Muscle of leg (tissue), 11 donors: Measurements from ENCODE around the gene MCCC2. TPM values are rescaled to one million over a fixed set of nuclear protein-coding genes. Genes with fewer than 3 reads are reported as not detected.
"Not testable (repeated sequence)": the region's sequence is repeated elsewhere in the genome, so short reads cannot be mapped to it uniquely, and the experiment has no call there.

Experiments
- DNase-seq: peaks from one replicate; pipeline ENCODE4 v3.0.0; 2013
- H3K27ac ChIP-seq: one replicate; pipeline ENCODE4 v1.5.1; 2013; ENCODE audit warnings: mild to moderate bottlenecking, low read length, control low read depth
- H3K27me3 ChIP-seq: one replicate; pipeline ENCODE4 v1.6.1; 2013; ENCODE audit warnings: low read length; ENCODE audit not compliant: control insufficient read depth, insufficient read depth
- H3K36me3 ChIP-seq: one replicate; pipeline ENCODE4 v1.6.1; 2013; ENCODE audit warnings: low read length; ENCODE audit not compliant: control insufficient read depth, insufficient read depth
- H3K4me1 ChIP-seq: one replicate; pipeline ENCODE4 v1.6.1; 2013; ENCODE audit warnings: low read length; ENCODE audit not compliant: control insufficient read depth, insufficient read depth
- H3K4me3 ChIP-seq: one replicate; pipeline ENCODE4 v1.5.1; 2013; ENCODE audit warnings: low read length, control low read depth
- H3K9me3 ChIP-seq: replicated peaks from 2 replicates; pipeline ENCODE4 v1.6.1; 2013; ENCODE audit warnings: low read depth, low read length; ENCODE audit not compliant: control insufficient read depth
- WGBS: methylation state at CpG from one replicate; pipeline ENCODE4 v1.1.5; 2013; ENCODE audit warnings: missing lambda C conversion rate; ENCODE audit not compliant: insufficient coverage; 5-methylcytosine and 5-hydroxymethylcytosine counted together
- polyA plus RNA-seq, 8 donors: library from polyadenylated mRNA; unstranded; fragments of 120-200 nt; gene quantifications; one replicate each; pipeline versions ENCODE4 v1.2.1 to v1.2.3, GENCODE V29; 2013; ENCODE audit warnings: inconsistent platforms in 1 of 8, low replicate concordance in 1 of 8; ENCODE audit not compliant: insufficient read length in 8 of 8, insufficient read depth in 1 of 8
- total RNA-seq: library from RNA; stranded (reverse); fragments of 120-200 nt; gene quantifications from one replicate; pipeline ENCODE4 v1.2.4, GENCODE V29; 2013

Gene MCCC2
- total and polyA plus RNA-seq, 9 donors, result 12.0 to 21.5 (median 15.6) TPM

DNA sequence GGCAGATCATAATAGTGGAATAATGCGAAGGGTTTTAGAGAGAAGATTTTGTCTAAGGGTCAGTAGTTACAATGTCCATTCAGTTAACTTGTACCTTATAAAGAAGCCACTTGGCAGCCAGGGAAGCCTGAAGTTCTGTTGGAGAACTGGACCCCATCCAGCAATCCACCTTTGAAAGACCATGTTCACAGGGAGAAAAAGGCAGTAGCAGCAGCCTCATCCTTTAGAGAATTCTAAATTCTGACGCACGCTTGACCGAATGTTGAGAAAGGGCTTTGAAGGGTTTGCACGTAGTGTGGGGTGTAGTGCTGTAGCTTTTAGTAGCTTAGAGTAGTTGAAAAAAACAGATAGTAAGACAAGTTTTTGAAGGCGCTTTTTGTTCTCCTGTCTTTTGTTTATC is 42.8 kb downstream of the MCCC2 start:
- H3K4me3 ChIP-seq, result no peak overlapping the region
- no peak overlapping the region for H3K27ac ChIP-seq
- no peaks in the 10 kb centered on the region for H3K9me3 ChIP-seq
- no peak for DNase-seq
- WGBS, result 33% methylated on average over 1 of the region's 6 CpGs
- no peaks in the 10 kb centered on the region for H3K27me3 ChIP-seq
- H3K36me3 ChIP-seq, result peaks cover 10% of the 10 kb centered on the region
- H3K4me1 ChIP-seq, result no peaks in the 10 kb centered on the region

DNA sequence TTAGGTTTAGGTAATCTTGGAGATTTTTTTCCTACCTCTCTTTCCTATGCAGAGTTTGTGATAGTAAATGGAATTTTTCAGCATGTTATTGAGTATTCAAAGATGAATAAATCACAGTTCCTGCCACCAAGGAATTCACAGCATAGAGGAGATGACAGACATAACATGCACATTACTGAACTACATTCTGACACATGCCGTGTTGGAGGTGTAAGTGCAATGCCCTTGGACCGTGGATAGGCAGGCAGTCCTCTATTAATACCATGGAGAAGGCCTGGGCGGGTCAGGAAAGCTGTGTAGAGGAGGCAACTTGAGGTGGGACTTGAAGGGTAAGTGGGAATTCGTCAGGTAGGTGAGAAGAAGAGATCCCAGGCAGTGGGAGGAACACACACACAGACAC is 43.9 kb downstream of the MCCC2 start:
- no CpG with 5 or more reads among the region's 4 CpGs for WGBS
- no peak overlapping the region for H3K4me3 ChIP-seq
- H3K36me3 ChIP-seq, result peaks cover 10% of the 10 kb centered on the region
- no peaks in the 10 kb centered on the region for H3K4me1 ChIP-seq
- no peak overlapping the region for H3K27ac ChIP-seq
- H3K27me3 ChIP-seq, result no peaks in the 10 kb centered on the region
- no peak for DNase-seq
- no peaks in the 10 kb centered on the region for H3K9me3 ChIP-seq

DNA sequence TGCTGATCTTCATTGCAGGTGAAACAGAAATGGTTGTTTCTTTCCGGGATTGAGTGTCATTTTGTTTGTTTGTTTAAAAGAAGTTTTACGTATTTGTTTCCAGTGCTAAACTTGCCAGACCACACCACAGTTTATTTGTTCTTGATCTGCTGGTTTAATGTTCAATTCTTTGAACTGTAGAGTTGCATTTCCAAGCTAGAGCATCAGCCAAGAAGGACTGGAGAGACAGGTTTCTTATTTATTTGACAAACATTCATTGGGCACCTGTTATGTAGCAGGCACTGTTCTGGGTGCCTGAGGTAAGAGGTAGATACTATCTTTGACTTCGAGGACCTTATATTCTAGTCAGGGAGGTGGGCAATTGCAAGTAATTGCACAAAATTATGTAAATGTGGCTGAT is 45.0 kb downstream of the MCCC2 start:
- no peaks in the 10 kb centered on the region for H3K27me3 ChIP-seq
- H3K27ac ChIP-seq, result no peak overlapping the region
- H3K36me3 ChIP-seq, result peaks cover 12% of the 10 kb centered on the region
- DNase-seq, result no peak
- WGBS, result 60% methylated on average over 1 of the region's 3 CpGs
- H3K9me3 ChIP-seq, result no peaks in the 10 kb centered on the region
- no peak overlapping the region for H3K4me3 ChIP-seq
- no peaks in the 10 kb centered on the region for H3K4me1 ChIP-seq

DNA sequence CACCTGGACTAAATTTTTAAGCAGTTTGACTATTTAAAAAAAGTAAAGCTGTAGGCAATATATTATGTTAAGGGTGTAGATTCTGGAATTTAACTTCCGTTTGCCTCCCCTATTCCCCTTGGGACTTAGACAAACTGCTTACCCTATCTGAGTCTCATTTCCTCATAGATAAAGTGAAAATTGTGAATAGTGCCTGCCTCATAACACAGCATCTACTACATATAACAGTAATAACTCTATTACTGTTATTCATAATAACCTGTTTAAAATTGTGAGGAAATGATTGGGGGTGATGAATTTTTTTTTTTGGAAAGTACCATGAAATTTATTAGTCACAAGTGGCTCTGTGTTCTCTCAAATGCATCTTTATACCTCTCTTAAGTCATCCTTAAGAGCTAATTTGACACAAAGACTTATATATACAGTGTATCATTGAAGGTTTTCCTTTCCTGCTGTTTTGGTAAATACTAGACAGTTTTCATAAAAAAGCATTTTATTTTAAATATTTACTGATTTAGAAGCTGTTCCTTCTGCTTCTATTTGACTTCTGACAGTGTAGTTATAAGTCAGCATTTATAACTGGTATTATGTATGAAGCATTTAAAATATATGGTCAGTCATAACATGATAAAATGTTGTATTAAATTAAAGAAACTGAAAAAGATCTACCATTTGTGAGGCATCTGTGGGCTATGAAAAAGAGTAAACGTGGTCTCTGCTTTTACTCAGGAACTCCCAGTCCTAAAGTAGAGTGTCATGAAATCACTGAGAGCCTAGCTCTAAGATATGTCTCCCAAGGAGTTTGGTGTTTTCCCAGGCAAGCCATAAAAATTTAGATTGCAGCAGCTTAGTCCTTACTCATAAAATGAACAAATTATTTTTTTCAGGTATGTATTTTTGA is 46.4 kb downstream of the MCCC2 start:
- H3K9me3 ChIP-seq, result no peaks in the 10 kb centered on the region

DNA sequence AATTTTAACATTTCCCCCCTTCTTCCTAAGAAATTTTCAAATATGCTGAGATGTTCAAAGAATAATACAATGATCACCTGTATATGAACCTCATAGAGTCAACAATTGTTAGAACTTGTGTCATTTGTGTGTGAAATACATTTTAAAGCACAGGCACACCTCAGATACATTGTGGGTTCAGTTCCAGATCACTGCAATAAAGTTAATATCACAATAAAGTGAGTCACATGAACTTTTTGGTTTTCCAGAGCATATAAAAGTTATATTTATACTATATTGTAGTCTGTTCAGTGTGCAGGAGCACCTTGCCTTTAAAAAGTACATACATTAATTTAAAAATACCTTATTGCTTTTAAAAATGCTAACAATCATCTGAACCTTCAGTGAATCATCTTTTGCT is 50.0 kb downstream of the MCCC2 start:
- Histone ChIP-seq H3K27ac (no peak overlapping the region), H3K36me3 (peaks cover 12% of the 10 kb centered on the region), H3K4me3 (no peak overlapping the region), H3K27me3 (no peaks in the 10 kb centered on the region), H3K9me3 (peaks cover 2% of the 10 kb centered on the region), H3K4me1 (no peaks in the 10 kb centered on the region)
- no peak for DNase-seq

More for the DNA sequence above, 46.4 kb downstream of the MCCC2 start:
- Histone ChIP-seq H3K27me3 (no peaks in the 10 kb centered on the region), H3K27ac (no peak overlapping the region), H3K4me1 (no peaks in the 10 kb centered on the region), H3K36me3 (peaks cover 12% of the 10 kb centered on the region), H3K4me3 (no peak overlapping the region)
- DNase-seq, result no peak
- WGBS, result no CpG with 5 or more reads among the region's 2 CpGs

DNA sequence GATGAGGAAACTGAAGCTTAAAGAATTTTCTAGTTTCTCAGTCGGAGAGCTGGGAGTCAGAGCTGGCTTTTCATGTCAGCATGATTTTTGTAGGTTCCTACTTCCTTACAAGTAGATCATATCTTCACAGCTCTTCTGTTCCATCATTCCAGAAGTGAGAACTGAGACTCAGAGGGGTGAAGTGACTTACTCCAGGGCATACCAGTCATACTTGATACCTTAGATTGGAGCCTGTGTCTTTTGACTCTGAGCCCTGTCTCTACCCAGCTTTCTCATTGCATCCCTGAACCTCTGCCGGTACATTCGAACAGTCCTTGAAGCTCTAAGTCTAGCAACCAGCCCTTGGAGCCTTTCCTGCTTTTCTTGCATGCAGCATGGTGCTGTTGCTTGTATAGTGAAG is 53.3 kb downstream of the MCCC2 start:
- H3K4me1 ChIP-seq, result no peaks in the 10 kb centered on the region
- H3K9me3 ChIP-seq, result peaks cover 2% of the 10 kb centered on the region
- no peak overlapping the region for H3K4me3 ChIP-seq
- H3K27ac ChIP-seq, result no peak overlapping the region
- DNase-seq, result no peak
- 100% methylated on average over 2 of the region's 3 CpGs for WGBS
- no peaks in the 10 kb centered on the region for H3K27me3 ChIP-seq
- peaks cover 11% of the 10 kb centered on the region for H3K36me3 ChIP-seq

DNA sequence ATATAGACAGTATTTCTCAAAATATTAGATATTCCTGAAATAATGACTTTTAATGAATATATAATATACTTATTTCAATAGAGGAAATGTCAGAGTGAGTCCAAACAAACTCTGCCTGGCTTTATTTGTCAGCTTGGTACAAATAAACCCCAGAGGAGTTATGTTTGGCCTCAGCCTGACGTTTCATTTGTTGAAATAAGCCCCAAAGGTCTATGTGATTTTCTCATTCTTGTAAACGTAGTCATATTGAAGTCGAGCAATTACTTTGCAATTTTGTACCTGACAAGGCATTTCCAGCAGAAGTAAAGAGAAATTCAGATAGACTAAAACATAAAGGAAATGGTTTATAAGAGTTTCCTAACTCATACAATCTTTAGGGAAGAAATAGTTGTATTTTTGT is 57.9 kb downstream of the MCCC2 start:
- Histone ChIP-seq H3K27ac (no peak overlapping the region), H3K4me1 (no peaks in the 10 kb centered on the region), H3K27me3 (no peaks in the 10 kb centered on the region), H3K36me3 (peaks cover 27% of the 10 kb centered on the region), H3K9me3 (no peaks in the 10 kb centered on the region), H3K4me3 (no peak overlapping the region)
- no peak for DNase-seq
- 20% methylated on average over 1 of the region's 3 CpGs for WGBS

DNA sequence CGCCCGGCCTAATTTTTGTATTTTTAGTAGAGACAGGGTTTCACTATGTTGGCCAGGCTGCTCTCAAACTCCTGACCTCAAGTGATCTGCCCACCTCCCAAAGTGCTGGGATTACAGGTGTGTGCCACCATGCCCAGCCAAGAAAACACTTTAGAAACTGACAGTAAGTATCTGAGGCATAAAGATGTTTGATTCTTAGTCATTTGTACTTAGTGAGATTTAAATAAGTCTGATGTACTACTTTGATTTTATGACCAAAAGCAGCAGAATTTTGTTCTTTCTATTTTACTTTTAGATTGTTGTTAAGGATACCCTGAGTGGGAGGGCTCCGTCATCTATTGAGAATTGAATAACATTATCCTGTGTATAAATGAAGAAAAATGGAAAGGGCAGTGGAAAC is 63.8 kb downstream of the MCCC2 start:
- not testable (repeated sequence) for H3K9me3 ChIP-seq, H3K27ac ChIP-seq, H3K4me1 ChIP-seq, H3K4me3 ChIP-seq, DNase-seq, H3K27me3 ChIP-seq
- WGBS, result no CpG with 5 or more reads among the region's 3 CpGs
- peaks cover 32% of the 10 kb centered on the region for H3K36me3 ChIP-seq

DNA sequence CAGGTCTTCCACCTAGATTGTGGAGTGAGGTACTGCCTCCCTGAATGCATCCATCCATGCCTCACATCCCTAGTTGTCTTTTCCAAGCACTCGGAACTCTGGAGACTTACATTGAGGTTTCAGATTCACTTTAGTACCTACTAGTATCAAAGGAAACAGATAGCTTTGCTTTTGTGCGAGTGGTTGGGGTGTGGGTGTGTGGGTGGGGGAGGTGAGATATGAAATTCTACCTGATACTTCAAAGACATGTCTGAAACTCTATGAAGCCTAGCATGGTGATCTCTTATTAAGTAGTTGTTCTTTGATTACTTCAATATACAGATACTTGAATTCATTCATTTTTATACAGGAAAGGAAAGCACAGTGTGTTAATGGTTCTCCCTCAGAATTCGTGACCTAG is 64.4 kb downstream of the MCCC2 start:
- no CpG with 5 or more reads among the region's 3 CpGs for WGBS
- Histone ChIP-seq H3K9me3 (no peaks in the 10 kb centered on the region), H3K27me3 (no peaks in the 10 kb centered on the region), H3K4me1 (no peaks in the 10 kb centered on the region), H3K27ac (no peak overlapping the region), H3K36me3 (peaks cover 26% of the 10 kb centered on the region), H3K4me3 (no peak overlapping the region)
- no peak for DNase-seq

DNA sequence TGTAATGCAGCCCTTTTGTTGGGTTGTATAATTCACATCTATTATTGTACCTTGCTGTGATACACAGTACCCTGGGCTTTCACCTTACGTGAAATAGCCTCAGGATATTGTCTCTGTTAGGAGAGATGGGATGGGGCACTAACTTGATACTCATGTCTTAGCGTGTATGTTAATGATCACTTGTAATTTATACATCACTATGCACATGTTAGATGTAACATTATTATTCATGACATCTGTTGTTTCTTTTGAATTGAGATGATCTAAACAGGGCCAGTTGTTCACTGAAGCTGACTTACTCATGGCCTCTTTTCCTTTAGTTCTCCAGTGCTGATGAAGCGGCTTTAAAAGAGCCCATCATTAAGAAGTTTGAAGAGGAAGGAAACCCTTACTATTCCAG is 65.2 kb downstream of the MCCC2 start:
- Histone ChIP-seq H3K36me3 (peaks cover 29% of the 10 kb centered on the region), H3K4me1 (no peaks in the 10 kb centered on the region), H3K27ac (no peak overlapping the region), H3K4me3 (no peak overlapping the region), H3K9me3 (no peaks in the 10 kb centered on the region), H3K27me3 (no peaks in the 10 kb centered on the region)
- no CpG with 5 or more reads among the region's 3 CpGs for WGBS
- DNase-seq, result no peak
